GM21786 (cell line): ENCODE results near the gene DNAH6.
"Not testable (repeated sequence)": the region's sequence is repeated elsewhere in the genome, so short reads cannot be mapped to it uniquely, and the experiment has no call there.

ENCODE experiments used
- ATAC-seq: cut with Tn5 transposase; IDR thresholded peaks from one replicate; pipeline ENCODE4 v1.9.1; 2021; ENCODE audit not compliant: unreplicated experiment

Gene DNAH6

GRCh38 chr2:84516234-84516986 lies at the start of gene DNAH6:
DNAH6 (plus strand) TSS chr2:84516498; CDS start chr2:84517827, 1,329 bp downstream.
- ATAC-seq = peak; percentile 96

- no peak for ATAC-seq
Observed at GRCh38 chr2:84467389-84467788, 48.9 kb upstream of the DNAH6 start.

GRCh38 chr2:84472423-84472822 lies 43.9 kb upstream of the DNAH6 start:
- not testable (repeated sequence) for ATAC-seq

GRCh38 chr2:84472856-84473565 lies 43.3 kb upstream of the DNAH6 start:
- no peak for ATAC-seq

GRCh38 chr2:84474176-84474575 lies 42.1 kb upstream of the DNAH6 start:
- ATAC-seq = no peak

- ATAC-seq = no peak
Observed at GRCh38 chr2:84477886-84478285, 38.4 kb upstream of the DNAH6 start.

GRCh38 chr2:84478867-84479266 lies 37.4 kb upstream of the DNAH6 start:
- no peak for ATAC-seq

- no peak for ATAC-seq
Observed at GRCh38 chr2:84481702-84482101, 34.6 kb upstream of the DNAH6 start.

GRCh38 chr2:84482603-84483002 lies 33.7 kb upstream of the DNAH6 start:
- no peak for ATAC-seq

GRCh38 chr2:84483320-84483719 lies 33.0 kb upstream of the DNAH6 start:
- ATAC-seq = no peak

- no peak for ATAC-seq
Observed at GRCh38 chr2:84486441-84487115, 29.7 kb upstream of the DNAH6 start.

- no peak for ATAC-seq
Observed at GRCh38 chr2:84487298-84487996, 28.9 kb upstream of the DNAH6 start.

- no peak for ATAC-seq
Observed at GRCh38 chr2:84491256-84491655, 25.0 kb upstream of the DNAH6 start.

- no peak for ATAC-seq
Observed at GRCh38 chr2:84491741-84492140, 24.6 kb upstream of the DNAH6 start.

GRCh38 chr2:84492571-84492970 lies 23.7 kb upstream of the DNAH6 start:
- ATAC-seq = no peak

GRCh38 chr2:84493514-84493913 lies 22.8 kb upstream of the DNAH6 start:
- no peak for ATAC-seq

GRCh38 chr2:84494070-84494469 lies 22.2 kb upstream of the DNAH6 start:
- ATAC-seq = no peak

- ATAC-seq = peak; percentile 90
Observed at GRCh38 chr2:84495539-84496146, 20.7 kb upstream of the DNAH6 start.

- ATAC-seq = no peak
Observed at GRCh38 chr2:84496386-84496785, 19.9 kb upstream of the DNAH6 start.

- no peak for ATAC-seq
Observed at GRCh38 chr2:84497285-84497684, 19.0 kb upstream of the DNAH6 start.
